ENCODE results near the gene CD44.

DNA sequence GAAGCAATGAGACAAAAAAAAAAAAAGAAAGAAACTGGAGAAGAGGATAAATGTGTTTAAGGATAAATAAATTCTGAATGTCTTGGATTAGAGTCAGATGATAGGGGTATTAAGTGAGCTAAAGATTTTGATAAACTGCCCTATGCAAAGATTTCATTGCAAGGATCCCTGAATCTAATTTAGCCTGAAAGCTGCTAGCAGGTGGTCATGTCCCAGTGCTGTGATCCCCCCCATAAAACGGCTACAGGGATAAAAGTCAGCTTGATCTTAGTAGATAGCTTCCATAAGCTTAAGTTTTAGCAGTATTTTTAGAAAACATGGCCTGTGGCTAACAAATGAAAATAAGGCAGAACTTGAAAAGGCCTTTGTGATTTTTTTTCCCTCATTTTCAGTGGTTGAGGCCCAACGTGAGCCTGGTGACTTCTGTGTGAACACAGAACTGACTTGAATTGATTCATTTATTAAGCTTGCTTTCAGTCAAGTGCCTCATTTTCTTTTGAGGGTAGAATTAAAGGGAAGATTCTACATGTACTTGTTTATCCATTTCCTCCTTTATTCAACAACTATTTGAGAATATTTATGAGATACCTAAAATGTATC, 44.5 kb downstream of the CD44 start:
- TF ChIP-seq, protein P1, sequence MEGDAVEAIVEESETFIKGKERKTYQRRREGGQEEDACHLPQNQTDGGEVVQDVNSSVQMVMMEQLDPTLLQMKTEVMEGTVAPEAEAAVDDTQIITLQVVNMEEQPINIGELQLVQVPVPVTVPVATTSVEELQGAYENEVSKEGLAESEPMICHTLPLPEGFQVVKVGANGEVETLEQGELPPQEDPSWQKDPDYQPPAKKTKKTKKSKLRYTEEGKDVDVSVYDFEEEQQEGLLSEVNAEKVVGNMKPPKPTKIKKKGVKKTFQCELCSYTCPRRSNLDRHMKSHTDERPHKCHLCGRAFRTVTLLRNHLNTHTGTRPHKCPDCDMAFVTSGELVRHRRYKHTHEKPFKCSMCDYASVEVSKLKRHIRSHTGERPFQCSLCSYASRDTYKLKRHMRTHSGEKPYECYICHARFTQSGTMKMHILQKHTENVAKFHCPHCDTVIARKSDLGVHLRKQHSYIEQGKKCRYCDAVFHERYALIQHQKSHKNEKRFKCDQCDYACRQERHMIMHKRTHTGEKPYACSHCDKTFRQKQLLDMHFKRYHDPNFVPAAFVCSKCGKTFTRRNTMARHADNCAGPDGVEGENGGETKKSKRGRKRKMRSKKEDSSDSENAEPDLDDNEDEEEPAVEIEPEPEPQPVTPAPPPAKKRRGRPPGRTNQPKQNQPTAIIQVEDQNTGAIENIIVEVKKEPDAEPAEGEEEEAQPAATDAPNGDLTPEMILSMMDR (IDR thresholded peaks at IDR 0.05; ENCODE audit: insufficient read depth, low read length, poor library complexity, severe bottlenecking), result no peak
- no peak for TF ChIP-seq EZH2phosphoT487 (conservative IDR thresholded peaks at IDR 0.05; ENCODE audit: low read length)

Data from SU-DHL-6 (cell line).